HepG2 (cell line): ENCODE measurements around the gene C14orf93.

Experiments
- CHD4 ChIP-seq: fragments of 200-600 bp; sonication (generic); IDR thresholded peaks from 2 replicates; pipeline ENCODE4 v1.7.0; 2017; ENCODE audit warnings: mild to moderate bottlenecking, low read length, borderline replicate concordance
- GTF3A ChIP-seq: sonication (generic); formaldehyde crosslinking; conservative IDR thresholded peaks from 2 replicates; pipeline ENCODE4 v1.4.0; 2020; ENCODE audit warnings: mild to moderate bottlenecking, missing genetic modification reagents
- MYC ChIP-seq: sonication (generic); formaldehyde crosslinking; IDR thresholded peaks from 2 replicates; pipeline ENCODE4 v1.9.0; 2021; ENCODE audit warnings: missing genetic modification reagents, borderline replicate concordance
- POLR2A ChIP-seq, 2 experiments: IDR thresholded peaks; 2 replicates each; pipeline ENCODE4 v1.6.1; 2011; ENCODE audit warnings: low read depth in 2 of 2, low read length in 2 of 2, mild to moderate bottlenecking in 1 of 2, moderate library complexity in 1 of 2; ENCODE audit not compliant: insufficient read depth in 1 of 2
- RELA ChIP-seq: sonication (generic); formaldehyde crosslinking; IDR thresholded peaks from 2 replicates; pipeline ENCODE4 v1.4.0; 2020; ENCODE audit warnings: missing genetic modification reagents
- TFDP1 ChIP-seq: IDR thresholded peaks from 2 replicates; pipeline ENCODE4 v1.6.1; 2016; ENCODE audit warnings: missing compliant biosample characterization, missing genetic modification reagents, borderline replicate concordance
- ZBTB26 ChIP-seq: IDR thresholded peaks from 2 replicates; pipeline ENCODE4 v1.6.1; 2016; ENCODE audit warnings: missing compliant biosample characterization, missing genetic modification reagents, borderline replicate concordance
- ZNF367 ChIP-seq: sonication (generic); formaldehyde crosslinking; IDR thresholded peaks from 2 replicates; pipeline ENCODE4 v1.4.0; 2020; ENCODE audit warnings: missing genetic modification reagents, borderline replicate concordance
- ZNF644 ChIP-seq: IDR thresholded peaks from 2 replicates; pipeline ENCODE4 v1.6.1; 2016; ENCODE audit warnings: low read depth
- ZNF737 ChIP-seq: sonication (generic); formaldehyde crosslinking; IDR thresholded peaks from 2 replicates; pipeline ENCODE4 v1.5.0; 2020; ENCODE audit warnings: missing genetic modification reagents, mild to moderate bottlenecking, borderline replicate concordance
- TF ChIP-seq, protein P1 (sequence below): sonication (generic); formaldehyde crosslinking; conservative IDR thresholded peaks from 2 replicates; pipeline ENCODE4 v1.4.0; 2020; ENCODE audit warnings: missing genetic modification reagents
- TF ChIP-seq, protein P2 (sequence below): sonication (generic); formaldehyde crosslinking; IDR thresholded peaks from 2 replicates; pipeline ENCODE4 v1.5.0; 2020; ENCODE audit warnings: mild to moderate bottlenecking, missing genetic modification reagents, moderate library complexity
- TF ChIP-seq, protein P3 (sequence below): sonication (generic); formaldehyde crosslinking; IDR thresholded peaks from 2 replicates; pipeline ENCODE4 v1.4.0; 2020; ENCODE audit warnings: mild to moderate bottlenecking, missing genetic modification reagents

DNA sequence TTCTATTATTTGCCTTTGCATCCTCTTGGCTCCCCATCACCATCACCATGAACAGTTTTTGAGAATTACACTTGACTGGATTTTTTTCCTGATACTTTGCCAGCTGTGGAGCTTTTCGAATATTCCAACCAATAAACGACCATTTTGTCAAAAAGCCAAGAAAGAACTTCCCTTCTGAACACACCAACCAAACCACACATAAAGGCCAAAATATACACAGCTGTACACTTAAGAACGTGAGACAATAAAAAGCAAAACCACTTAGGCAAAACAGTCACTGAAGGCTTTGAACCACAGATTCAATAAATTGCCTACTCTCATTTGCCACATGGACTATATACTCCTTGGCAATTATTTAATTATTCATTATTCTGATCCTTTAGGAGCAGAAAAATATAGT lies 1.1 kb downstream of the C14orf93 start:
- TF ChIP-seq, protein P1, sequence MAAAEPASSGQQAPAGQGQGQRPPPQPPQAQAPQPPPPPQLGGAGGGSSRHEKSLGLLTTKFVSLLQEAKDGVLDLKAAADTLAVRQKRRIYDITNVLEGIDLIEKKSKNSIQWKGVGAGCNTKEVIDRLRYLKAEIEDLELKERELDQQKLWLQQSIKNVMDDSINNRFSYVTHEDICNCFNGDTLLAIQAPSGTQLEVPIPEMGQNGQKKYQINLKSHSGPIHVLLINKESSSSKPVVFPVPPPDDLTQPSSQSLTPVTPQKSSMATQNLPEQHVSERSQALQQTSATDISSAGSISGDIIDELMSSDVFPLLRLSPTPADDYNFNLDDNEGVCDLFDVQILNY = no peak
- TF ChIP-seq TFDP1 (no peak), POLR2A (IDR thresholded peaks at IDR 0.05; ENCODE audit: insufficient read depth in 1 of 2, low read depth in 2 of 2, low read length in 2 of 2) (no peak), ZNF737 (CRISPR knock-in tag) (no peak), ZNF644 (CRISPR knock-in tag) (no peak), ZBTB26 (CRISPR knock-in tag) (no peak), ZNF367 (no peak), CHD4 (no peak), RELA (no peak), GTF3A (no peak), MYC (CRISPR knock-in tag) (no peak)
- TF ChIP-seq, protein P2, sequence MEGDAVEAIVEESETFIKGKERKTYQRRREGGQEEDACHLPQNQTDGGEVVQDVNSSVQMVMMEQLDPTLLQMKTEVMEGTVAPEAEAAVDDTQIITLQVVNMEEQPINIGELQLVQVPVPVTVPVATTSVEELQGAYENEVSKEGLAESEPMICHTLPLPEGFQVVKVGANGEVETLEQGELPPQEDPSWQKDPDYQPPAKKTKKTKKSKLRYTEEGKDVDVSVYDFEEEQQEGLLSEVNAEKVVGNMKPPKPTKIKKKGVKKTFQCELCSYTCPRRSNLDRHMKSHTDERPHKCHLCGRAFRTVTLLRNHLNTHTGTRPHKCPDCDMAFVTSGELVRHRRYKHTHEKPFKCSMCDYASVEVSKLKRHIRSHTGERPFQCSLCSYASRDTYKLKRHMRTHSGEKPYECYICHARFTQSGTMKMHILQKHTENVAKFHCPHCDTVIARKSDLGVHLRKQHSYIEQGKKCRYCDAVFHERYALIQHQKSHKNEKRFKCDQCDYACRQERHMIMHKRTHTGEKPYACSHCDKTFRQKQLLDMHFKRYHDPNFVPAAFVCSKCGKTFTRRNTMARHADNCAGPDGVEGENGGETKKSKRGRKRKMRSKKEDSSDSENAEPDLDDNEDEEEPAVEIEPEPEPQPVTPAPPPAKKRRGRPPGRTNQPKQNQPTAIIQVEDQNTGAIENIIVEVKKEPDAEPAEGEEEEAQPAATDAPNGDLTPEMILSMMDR = no peak
- TF ChIP-seq, protein P3, sequence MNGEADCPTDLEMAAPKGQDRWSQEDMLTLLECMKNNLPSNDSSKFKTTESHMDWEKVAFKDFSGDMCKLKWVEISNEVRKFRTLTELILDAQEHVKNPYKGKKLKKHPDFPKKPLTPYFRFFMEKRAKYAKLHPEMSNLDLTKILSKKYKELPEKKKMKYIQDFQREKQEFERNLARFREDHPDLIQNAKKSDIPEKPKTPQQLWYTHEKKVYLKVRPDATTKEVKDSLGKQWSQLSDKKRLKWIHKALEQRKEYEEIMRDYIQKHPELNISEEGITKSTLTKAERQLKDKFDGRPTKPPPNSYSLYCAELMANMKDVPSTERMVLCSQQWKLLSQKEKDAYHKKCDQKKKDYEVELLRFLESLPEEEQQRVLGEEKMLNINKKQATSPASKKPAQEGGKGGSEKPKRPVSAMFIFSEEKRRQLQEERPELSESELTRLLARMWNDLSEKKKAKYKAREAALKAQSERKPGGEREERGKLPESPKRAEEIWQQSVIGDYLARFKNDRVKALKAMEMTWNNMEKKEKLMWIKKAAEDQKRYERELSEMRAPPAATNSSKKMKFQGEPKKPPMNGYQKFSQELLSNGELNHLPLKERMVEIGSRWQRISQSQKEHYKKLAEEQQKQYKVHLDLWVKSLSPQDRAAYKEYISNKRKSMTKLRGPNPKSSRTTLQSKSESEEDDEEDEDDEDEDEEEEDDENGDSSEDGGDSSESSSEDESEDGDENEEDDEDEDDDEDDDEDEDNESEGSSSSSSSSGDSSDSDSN (CRISPR knock-in tag) = no peak
